Kidney (tissue), 13 donors: ENCODE measurements around the gene SMIM45.

Experiments
- DNase-seq, 5 donors: peaks; one replicate each; pipeline ENCODE4 v3.0.0-alpha.2; 2013 to 2020
- FAIRE-seq: peaks from 2 replicates; lab custom pipeline; 2012; peaks lifted over from hg19 to GRCh38; lab: Jason Lieb, UNC
- H3K27ac ChIP-seq, 2 donors: one replicate each; pipeline ENCODE4 v1.7.0; 2013; ENCODE audit warnings: low read depth in 2 of 2, low read length in 2 of 2, inconsistent platforms in 1 of 2
- H3K27me3 ChIP-seq: one replicate; pipeline ENCODE4 v1.7.1; 2013; ENCODE audit warnings: low read length, inconsistent platforms; ENCODE audit not compliant: control insufficient read depth, insufficient read depth
- H3K36me3 ChIP-seq, 3 donors: one replicate each; pipeline versions ENCODE4 v1.7.0 to v1.7.1; 2013; ENCODE audit warnings: low read length in 3 of 3, control low read depth in 1 of 3, inconsistent platforms in 1 of 3; ENCODE audit not compliant: insufficient read depth in 3 of 3, control insufficient read depth in 2 of 3
- H3K4me1 ChIP-seq, 3 donors: one replicate each; pipeline versions ENCODE4 v1.7.0 to v1.7.1; 2013; ENCODE audit warnings: low read length in 3 of 3, inconsistent platforms in 1 of 3, low read depth in 1 of 3; ENCODE audit not compliant: control insufficient read depth in 2 of 3, insufficient read depth in 2 of 3
- H3K4me3 ChIP-seq, 3 donors: one replicate each; pipeline versions ENCODE4 v1.7.0 to v1.8.1; 2013; ENCODE audit warnings: low read length in 3 of 3, control low read depth in 1 of 3, inconsistent platforms in 1 of 3
- H3K9ac ChIP-seq, 3 donors: one replicate each; pipeline versions ENCODE4 v1.7.0 to v1.7.1; 2013; ENCODE audit warnings: low read length in 3 of 3, control low read depth in 1 of 3, inconsistent platforms in 1 of 3
- H3K9me3 ChIP-seq, 3 donors: one replicate each; pipeline versions ENCODE4 v1.7.0 to v1.7.1; 2013; ENCODE audit warnings: low read length in 3 of 3, control low read depth in 1 of 3, inconsistent platforms in 1 of 3; ENCODE audit not compliant: control insufficient read depth in 2 of 3, insufficient read depth in 1 of 3
- intact Hi-C: fragments of 100-400 bp; cut with DNase I; formaldehyde crosslinking; loops from one replicate; pipeline ENCODE4 v1.11.1; 2022
- TF ChIP-seq, protein P1 (sequence below): IDR thresholded peaks from 3 replicates; pipeline ENCODE4 v1.5.1; 2012; ENCODE audit warnings: mild to moderate bottlenecking, moderate library complexity, borderline replicate concordance; ENCODE audit not compliant: insufficient read depth; ENCODE audit errors: extremely low read depth
- donor health status: control.
- donor health status: control.
- donor health status: control.
- donor health status: control.
- donor health status: control.
- donor health status: DM: yes; HTN: yes; CAD: no.
- donor health status: Normal renal cell carcinoma (clear cell type).

Gene SMIM45

DNA sequence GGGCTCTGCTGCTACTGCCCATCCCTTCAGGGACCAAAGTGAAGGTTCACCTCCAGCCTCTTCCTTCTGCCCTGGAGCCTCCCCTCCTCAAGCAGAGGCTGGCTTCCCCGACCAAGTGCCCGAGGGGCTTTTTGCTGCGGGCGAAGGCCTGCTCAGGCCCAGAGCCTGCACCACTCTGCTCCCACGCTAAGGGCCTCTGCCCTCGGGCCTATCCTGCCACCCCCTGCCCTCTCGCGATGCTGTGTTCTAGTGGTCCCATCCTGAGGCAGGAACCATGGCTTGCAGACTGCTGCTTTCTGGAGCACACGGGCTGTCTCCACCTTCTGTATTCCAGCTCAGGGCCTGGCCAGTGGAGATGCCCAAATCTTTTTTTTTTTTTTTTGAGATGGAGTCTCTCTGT is 16.4 kb upstream of the SMIM45 start:
- no peak for FAIRE-seq
- TF ChIP-seq, protein P1, sequence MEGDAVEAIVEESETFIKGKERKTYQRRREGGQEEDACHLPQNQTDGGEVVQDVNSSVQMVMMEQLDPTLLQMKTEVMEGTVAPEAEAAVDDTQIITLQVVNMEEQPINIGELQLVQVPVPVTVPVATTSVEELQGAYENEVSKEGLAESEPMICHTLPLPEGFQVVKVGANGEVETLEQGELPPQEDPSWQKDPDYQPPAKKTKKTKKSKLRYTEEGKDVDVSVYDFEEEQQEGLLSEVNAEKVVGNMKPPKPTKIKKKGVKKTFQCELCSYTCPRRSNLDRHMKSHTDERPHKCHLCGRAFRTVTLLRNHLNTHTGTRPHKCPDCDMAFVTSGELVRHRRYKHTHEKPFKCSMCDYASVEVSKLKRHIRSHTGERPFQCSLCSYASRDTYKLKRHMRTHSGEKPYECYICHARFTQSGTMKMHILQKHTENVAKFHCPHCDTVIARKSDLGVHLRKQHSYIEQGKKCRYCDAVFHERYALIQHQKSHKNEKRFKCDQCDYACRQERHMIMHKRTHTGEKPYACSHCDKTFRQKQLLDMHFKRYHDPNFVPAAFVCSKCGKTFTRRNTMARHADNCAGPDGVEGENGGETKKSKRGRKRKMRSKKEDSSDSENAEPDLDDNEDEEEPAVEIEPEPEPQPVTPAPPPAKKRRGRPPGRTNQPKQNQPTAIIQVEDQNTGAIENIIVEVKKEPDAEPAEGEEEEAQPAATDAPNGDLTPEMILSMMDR: no peak

DNA sequence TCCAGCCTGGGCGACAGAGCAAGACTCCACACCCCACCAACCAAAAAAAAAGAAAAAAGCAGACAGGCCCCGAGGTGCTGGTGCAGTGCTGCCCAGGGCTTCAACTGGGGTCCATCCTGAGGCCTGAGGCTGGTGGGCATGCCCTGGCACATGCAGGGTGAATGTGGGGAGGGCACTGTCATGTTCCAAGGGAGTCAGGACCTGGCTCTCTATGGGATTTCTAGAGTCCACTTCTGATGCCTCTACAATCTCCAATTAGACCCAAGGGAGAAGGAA is 15.1 kb upstream of the SMIM45 start:
- no peak overlapping the region for H3K27ac ChIP-seq
- DNase-seq (no peak), FAIRE-seq (no peak)
- H3K9me3 ChIP-seq: no peaks in the 10 kb centered on the region
- no peak overlapping the region for H3K4me3 ChIP-seq
- no peaks in the 10 kb centered on the region for H3K36me3 ChIP-seq
- peaks cover 0 to 7% (median 0%) of the 10 kb centered on the region in 3 donors for H3K4me1 ChIP-seq
- TF ChIP-seq, protein P1: no peak
- no peaks in the 10 kb centered on the region for H3K27me3 ChIP-seq
- intact Hi-C loops: no loop called here
- H3K9ac ChIP-seq: no peak overlapping the region

More for the DNA sequence above, 16.4 kb upstream of the SMIM45 start:
- H3K36me3 ChIP-seq: no peaks in the 10 kb centered on the region
- H3K4me1 ChIP-seq: no peaks in the 10 kb centered on the region
- H3K27ac ChIP-seq: no peak overlapping the region
- H3K4me3 ChIP-seq: no peak overlapping the region
- H3K9ac ChIP-seq: no peak overlapping the region
- intact Hi-C loops: no loop called here
- no peak for DNase-seq
- no peaks in the 10 kb centered on the region for H3K27me3 ChIP-seq
- no peaks in the 10 kb centered on the region for H3K9me3 ChIP-seq

DNA sequence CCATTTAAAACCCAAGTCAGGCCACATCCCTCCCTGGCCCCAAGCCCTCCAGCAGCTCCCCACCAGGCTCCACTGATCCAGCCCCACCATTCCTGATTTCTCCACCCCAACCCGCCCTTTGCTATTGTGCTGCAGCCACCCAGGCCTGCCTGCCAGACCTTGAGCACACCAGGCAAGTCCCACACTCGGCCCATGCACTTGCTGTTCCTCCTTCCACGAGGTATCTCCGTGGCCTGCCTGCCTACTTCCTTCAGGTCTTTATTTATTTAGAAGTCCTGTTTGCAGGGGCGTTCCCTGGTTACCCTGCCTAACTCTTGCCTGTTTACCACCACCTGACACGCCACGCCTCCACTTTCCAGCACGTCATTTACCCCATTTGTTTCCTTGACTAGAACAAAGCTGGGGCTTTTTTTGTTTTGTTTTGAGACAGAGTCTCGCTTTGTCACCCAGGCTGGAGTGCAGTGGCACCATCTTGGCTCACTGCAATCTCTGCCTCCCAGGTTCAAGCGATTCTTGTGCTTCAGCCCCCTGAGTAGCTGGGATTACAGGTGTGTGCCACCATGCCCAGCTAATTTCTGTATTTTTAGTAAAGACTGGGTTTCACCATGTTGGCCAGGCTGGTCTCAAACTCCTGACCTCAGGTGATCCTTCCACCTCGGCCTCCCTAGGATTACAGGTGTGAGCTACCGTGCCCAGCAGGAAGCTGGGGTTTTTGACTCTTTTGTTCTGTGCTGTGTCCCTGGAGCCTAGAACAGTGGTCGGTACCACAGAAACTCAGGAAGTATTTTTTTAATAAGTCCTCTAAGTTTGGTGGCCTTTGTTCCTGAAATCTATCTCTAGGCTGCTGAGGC is 11.7 kb upstream of the SMIM45 start:
- FAIRE-seq (no peak), DNase-seq (peak in 1 of 5 donors; percentile 86)
- intact Hi-C loops: no loop called here
- no peaks in the 10 kb centered on the region for H3K27me3 ChIP-seq
- H3K4me1 ChIP-seq: peaks cover 0 to 7% (median 0%) of the 10 kb centered on the region in 3 donors
- H3K27ac ChIP-seq: peak overlapping the region in 1 of 2 donors; percentile 47
- no peaks in the 10 kb centered on the region for H3K36me3 ChIP-seq
- TF ChIP-seq, protein P1: no peak
- H3K4me3 ChIP-seq: no peak overlapping the region
- no peaks in the 10 kb centered on the region for H3K9me3 ChIP-seq
- H3K9ac ChIP-seq: no peak overlapping the region
